Mesangial cell (primary cell): ENCODE results near the gene ZNF765. TPM values are rescaled to one million over a fixed set of nuclear protein-coding genes. Genes with fewer than 3 reads are reported as not detected.

Experiments
- total RNA-seq: library from RNA; depleted of rRNA; stranded (reverse); fragments of >200 nt; gene quantifications from 2 replicates; pipeline ENCODE4 v1.2.3, GENCODE V29; 2015

Gene ZNF765
- 4.1 and 5.9 TPM in 2 replicates for total RNA-seq

GRCh38 chr19:53394974-53395839 is at the start of gene ZNF765:
Gene ZNF765, plus strand, starts transcription at chr19:53395149. Its CDS starts 2,867 bp downstream, at chr19:53398016.

DNA sequence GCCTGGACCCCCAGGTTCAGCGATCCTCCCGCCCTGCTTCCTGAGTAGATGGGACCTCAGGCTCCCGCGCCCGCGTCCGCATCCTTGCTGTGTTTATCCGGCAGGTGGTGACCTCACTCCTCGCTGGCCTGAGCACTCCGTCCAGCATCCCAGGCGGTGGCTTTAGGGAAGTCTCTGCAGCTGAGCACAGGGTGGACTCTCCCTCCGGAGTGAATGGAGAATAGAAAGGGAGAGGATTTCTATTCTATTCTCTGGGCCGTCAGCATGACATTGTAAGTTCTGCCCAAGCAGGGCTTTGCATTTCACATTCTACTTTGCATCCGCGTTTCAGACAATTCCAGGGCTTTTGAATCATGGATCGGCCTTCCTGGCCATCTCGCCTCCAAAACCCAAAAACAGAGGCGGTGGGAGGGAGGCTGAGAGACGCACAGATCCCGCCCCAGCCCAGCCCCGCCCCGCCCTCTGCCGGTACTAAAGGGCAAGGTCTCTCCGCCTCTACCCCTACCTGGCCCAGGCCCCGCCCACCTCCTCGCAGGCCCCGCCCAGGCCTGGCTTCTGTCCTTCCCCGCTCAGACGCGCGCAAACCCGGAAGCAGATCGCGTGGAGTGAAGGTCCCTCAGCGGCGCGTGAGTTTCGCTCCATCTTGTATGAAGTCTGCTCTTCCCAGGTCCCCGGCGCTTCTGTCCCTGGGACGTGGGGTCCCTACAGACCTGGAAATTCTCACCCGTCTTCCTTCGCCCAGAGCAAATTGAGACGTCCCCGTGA is 29.6 kb upstream of the ZNF765 start, which contains the start of gene ZNF525:
Gene ZNF525 (plus strand): TSS at position 572 of the 765 bp plus-strand sequence. CDS start 6,577 bp downstream, outside the sequence.

DNA sequence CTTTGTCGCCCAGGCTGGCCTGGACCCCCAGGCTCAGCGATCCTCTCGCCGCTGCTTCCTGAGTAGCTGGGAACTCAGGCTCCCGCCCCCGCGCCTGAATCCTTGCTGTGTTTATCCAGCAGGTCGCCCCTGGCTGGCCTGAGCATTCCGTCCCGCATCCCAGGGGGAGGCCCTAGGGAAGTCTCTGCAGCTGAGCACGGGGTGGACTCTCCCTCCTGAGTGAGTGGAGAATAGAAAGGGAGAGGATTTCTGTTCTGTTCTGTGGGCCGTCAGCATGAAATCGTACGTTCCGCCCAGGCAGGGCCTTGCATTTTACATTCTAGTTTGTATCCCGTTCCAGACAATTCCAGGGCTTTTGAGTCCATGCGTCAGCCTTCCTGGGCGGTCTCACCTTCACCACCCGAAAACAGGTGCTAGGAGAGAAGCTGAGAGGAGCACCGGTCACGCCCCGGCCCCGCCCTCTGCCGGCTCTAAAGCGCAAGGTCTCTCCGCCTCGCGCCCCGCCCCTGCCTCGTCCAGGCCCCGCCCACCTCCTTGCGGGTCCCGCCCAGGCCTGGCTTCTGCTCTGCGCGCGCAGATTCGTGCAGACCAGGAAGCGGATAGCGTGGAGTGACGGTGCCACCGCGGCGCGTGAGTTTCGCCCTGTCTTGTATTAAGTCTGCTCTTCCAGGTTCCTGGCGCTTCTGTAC is 36.6 kb downstream of the ZNF765 start, which contains the start of gene ZNF761:
Gene ZNF761 (plus strand): TSS at position 586 of the 689 bp plus-strand sequence. CDS start 15,285 bp downstream, outside the sequence.

DNA sequence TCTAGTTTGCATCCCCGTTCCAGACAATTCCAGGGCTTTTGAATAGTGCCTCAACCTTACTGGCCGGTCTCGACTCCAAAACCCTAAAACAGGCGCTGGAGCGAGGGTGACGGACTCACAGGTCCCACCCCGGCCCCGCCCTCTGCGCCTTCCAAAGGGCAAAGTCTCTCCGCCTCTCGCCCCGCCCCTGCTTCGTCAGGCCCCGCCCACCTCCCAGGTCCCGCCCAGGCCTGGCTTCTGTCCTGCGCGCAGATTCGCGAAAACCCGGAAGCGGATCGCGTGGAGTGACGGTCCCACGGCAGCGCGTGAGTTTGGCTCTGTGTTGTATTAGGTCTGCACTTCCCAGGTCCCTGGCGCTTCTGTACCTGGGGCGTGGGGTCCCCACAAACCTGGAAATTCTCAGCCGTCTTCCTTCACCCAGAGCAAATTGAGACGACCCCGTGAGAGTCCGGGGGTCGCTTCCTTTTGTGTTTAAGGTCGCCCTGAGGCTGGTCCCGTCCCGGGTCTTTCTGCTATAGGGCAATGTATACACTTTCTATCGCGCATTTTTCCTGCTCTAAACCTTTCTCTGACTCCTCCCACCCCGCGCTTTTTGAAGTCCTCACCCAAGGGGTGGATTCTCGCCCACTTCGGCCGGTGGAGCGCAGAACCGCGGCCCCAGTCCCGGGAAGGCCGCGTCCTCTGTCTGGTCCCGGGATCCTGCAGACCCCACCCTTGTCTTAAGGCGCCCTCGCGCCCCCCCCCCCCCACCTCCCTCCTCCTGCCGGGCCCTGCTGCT is 72.7 kb downstream of the ZNF765 start, which contains the start of gene ZNF813:
Gene ZNF813 (plus strand): TSS at position 249 of the 778 bp plus-strand sequence. CDS start 16,090 bp downstream, outside the sequence.

Other genes starting within 250 kb of the ZNF765 start
- 3.6 and 5.6 TPM in 2 replicates for gene ZNF347, start 236.1 kb upstream of the ZNF765 start, total RNA-seq
- 0.76 and 1.8 TPM in 2 replicates for gene ZNF665, start 201.8 kb upstream of the ZNF765 start, total RNA-seq
- 4.6 and 9.9 TPM in 2 replicates for gene ZNF677, start 140.3 kb upstream of the ZNF765 start, total RNA-seq
- not detected in 2 replicates for gene VN1R2, start 136.9 kb upstream of the ZNF765 start, total RNA-seq
- gene VN1R4, start 127.4 kb upstream of the ZNF765 start, total RNA-seq, result not detected in 2 replicates
- 2.4 and 3.3 TPM in 2 replicates for gene ZNF845, start 61.4 kb upstream of the ZNF765 start, total RNA-seq
- gene ZNF525, start 29.4 kb upstream of the ZNF765 start, total RNA-seq, result 2.0 and 3.2 TPM in 2 replicates
- 4.1 and 6.3 TPM in 2 replicates for gene ZNF761, start 36.8 kb downstream of the ZNF765 start, total RNA-seq
- 1.8 and 1.9 TPM in 2 replicates for gene ZNF813, start 72.6 kb downstream of the ZNF765 start, total RNA-seq
- 4.2 TPM in 2 replicates for gene ZNF331, start 143.0 kb downstream of the ZNF765 start, total RNA-seq
- not detected in 2 replicates for gene DPRX, start 236.8 kb downstream of the ZNF765 start, total RNA-seq